Measurements from ENCODE around the gene CHEK1.
A peak's percentile ranks its signal among the peaks of the same experiment; 100 is the strongest.
"Not testable (repeated sequence)": the region's sequence is repeated elsewhere in the genome, so short reads cannot be mapped to it uniquely, and the experiment has no call there.

CHEK1 gene

DNA sequence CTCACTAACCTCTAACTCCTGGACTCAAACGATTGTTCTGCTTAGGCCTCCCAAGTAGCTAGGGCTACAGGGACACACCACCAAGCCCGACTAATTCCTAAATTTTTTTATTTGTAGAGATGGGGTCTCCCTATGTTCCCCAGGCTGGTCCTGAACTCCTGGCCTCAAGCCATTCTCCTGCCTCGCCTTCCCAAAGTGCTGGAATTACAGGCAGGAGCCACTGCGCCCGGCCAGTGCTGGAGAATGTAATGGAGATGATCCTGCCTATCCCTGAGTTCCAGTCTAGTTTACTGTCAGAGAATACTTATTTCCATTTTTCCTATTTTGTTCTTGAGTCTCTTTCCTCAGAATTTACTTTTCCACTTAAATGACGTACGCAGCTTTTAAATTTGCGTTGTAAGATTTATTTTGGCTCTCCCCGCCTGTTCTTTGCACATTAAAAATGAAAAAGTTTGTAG lies at the start of gene CHEK1:
Gene CHEK1 (plus strand): TSS at position 408 of the 458 bp plus-strand sequence. CDS start 1,606 bp downstream, outside the sequence.
- DNase-seq (ENCODE audit: extremely low read depth, insufficient read length), result no peak
- H3K36me3 ChIP-seq (ENCODE audit: control insufficient read depth, insufficient read depth, low read length), result peaks cover 3% of the 10 kb centered on the region
- no peaks in the 10 kb centered on the region for H3K27me3 ChIP-seq (replicated peaks; ENCODE audit: control insufficient read depth, insufficient read depth, low read length)
- TF ChIP-seq, protein P1, sequence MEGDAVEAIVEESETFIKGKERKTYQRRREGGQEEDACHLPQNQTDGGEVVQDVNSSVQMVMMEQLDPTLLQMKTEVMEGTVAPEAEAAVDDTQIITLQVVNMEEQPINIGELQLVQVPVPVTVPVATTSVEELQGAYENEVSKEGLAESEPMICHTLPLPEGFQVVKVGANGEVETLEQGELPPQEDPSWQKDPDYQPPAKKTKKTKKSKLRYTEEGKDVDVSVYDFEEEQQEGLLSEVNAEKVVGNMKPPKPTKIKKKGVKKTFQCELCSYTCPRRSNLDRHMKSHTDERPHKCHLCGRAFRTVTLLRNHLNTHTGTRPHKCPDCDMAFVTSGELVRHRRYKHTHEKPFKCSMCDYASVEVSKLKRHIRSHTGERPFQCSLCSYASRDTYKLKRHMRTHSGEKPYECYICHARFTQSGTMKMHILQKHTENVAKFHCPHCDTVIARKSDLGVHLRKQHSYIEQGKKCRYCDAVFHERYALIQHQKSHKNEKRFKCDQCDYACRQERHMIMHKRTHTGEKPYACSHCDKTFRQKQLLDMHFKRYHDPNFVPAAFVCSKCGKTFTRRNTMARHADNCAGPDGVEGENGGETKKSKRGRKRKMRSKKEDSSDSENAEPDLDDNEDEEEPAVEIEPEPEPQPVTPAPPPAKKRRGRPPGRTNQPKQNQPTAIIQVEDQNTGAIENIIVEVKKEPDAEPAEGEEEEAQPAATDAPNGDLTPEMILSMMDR (IDR thresholded peaks at IDR 0.05; ENCODE audit: insufficient read depth, low read length, poor library complexity, severe bottlenecking), result no peak
- peak within 1 kb of the TSS; percentile 98 for H3K4me3 ChIP-seq (replicated peaks; ENCODE audit: low read depth, low read length)

DNA sequence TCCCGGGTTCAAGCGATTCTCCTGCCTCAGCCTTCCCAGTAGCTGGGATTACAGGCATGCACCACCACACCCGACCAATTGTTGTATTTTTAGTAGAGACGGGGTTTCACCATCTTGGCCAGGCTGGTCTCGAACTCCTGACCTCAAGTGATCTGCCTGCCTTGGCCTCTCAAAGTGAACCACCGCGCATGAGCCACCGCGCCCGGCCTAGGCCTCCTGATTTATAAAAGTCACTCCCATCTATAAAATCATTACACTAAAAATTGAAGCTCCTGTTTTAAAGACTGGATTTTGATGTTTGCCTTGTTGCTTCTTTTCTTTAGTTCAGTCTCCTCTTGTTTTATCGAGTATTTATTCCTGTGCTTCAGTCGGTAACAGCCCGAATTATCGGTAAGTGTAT lies 47.8 kb upstream of the CHEK1 start:
- not testable (repeated sequence) for DNase-seq (ENCODE audit: extremely low read depth, insufficient read length); H3K4me3 ChIP-seq (replicated peaks; ENCODE audit: low read depth, low read length); H3K27me3 ChIP-seq (replicated peaks; ENCODE audit: control insufficient read depth, insufficient read depth, low read length)
- peaks cover 21% of the 10 kb centered on the region for H3K36me3 ChIP-seq (ENCODE audit: control insufficient read depth, insufficient read depth, low read length)

DNA sequence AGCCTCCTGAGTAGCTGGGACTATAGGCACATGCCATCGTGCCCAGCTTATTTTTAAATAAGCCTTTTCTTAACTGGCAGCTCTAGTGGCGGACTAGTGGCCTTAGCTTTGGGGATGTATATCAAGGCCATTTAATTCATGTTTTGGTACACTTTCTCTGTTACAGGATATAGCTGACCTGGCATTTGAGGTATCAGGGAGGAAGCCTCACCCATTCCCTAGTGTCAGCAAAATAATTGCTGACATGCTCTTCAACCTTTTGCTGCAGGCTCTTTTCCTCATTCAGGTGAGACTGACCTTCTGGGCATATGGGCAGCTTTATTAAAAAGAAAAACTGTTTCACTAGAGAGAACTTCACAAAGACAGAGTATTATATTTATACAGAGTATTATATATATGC lies 46.2 kb upstream of the CHEK1 start:
- Histone ChIP-seq H3K27me3 (replicated peaks; ENCODE audit: control insufficient read depth, insufficient read depth, low read length) (no peaks in the 10 kb centered on the region), H3K4me3 (replicated peaks; ENCODE audit: low read depth, low read length) (no peak overlapping the region), H3K36me3 (ENCODE audit: control insufficient read depth, insufficient read depth, low read length) (peaks cover 26% of the 10 kb centered on the region)
- no peak for DNase-seq (ENCODE audit: extremely low read depth, insufficient read length)
- TF ChIP-seq, protein P1 (IDR thresholded peaks at IDR 0.05; ENCODE audit: insufficient read depth, low read length, poor library complexity, severe bottlenecking), result no peak

DNA sequence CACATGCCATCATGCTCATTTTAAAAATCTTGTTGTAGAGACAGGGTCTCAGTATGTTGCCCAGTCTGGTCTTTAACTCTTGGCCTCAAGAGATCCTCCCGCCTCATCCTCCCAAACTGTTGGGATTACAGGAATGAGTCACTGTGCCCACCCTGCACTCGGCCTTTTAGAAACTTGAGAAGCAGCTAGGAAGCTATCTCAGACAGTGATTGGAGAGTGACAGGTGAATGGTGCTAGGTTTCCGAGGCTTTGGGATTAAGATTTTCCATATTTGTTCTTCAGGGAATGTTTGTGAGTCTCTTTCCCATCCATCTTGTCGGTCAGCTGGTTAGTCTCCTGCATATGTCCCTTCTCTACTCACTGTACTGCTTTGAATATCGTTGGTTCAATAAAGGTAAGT lies 45.2 kb upstream of the CHEK1 start:
- TF ChIP-seq, protein P1 (IDR thresholded peaks at IDR 0.05; ENCODE audit: insufficient read depth, low read length, poor library complexity, severe bottlenecking), result no peak
- H3K36me3 ChIP-seq (ENCODE audit: control insufficient read depth, insufficient read depth, low read length), result peaks cover 26% of the 10 kb centered on the region
- no peak for DNase-seq (ENCODE audit: extremely low read depth, insufficient read length)

DNA sequence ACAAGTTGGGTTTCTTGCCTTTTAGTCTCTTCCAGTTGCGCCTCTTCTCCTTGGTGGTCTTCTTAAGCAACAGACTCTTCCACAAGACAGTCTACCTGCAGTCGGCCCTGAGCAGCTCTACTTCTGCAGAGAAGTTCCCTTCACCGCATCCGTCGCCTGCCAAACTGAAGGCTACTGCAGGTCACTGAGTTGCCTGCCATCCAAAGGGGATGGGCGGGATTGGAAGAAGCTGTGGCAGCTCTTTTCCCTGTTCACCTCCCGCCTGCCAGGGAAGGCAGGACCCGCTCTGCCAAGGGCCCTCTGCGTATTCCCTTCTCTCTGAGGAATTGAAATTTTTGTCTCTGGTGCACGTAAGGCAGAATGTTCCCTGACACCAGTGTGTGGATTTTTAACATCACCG lies 41.5 kb upstream of the CHEK1 start:
- Histone ChIP-seq H3K27me3 (replicated peaks; ENCODE audit: control insufficient read depth, insufficient read depth, low read length) (no peaks in the 10 kb centered on the region), H3K36me3 (ENCODE audit: control insufficient read depth, insufficient read depth, low read length) (peaks cover 13% of the 10 kb centered on the region), H3K4me3 (replicated peaks; ENCODE audit: low read depth, low read length) (no peak overlapping the region)
- DNase-seq (ENCODE audit: extremely low read depth, insufficient read length), result no peak
- TF ChIP-seq, protein P1 (IDR thresholded peaks at IDR 0.05; ENCODE audit: insufficient read depth, low read length, poor library complexity, severe bottlenecking), result no peak

More for the DNA sequence above, 45.2 kb upstream of the CHEK1 start:
- Histone ChIP-seq H3K4me3 (replicated peaks; ENCODE audit: low read depth, low read length) (no peak overlapping the region), H3K27me3 (replicated peaks; ENCODE audit: control insufficient read depth, insufficient read depth, low read length) (no peaks in the 10 kb centered on the region)

DNA sequence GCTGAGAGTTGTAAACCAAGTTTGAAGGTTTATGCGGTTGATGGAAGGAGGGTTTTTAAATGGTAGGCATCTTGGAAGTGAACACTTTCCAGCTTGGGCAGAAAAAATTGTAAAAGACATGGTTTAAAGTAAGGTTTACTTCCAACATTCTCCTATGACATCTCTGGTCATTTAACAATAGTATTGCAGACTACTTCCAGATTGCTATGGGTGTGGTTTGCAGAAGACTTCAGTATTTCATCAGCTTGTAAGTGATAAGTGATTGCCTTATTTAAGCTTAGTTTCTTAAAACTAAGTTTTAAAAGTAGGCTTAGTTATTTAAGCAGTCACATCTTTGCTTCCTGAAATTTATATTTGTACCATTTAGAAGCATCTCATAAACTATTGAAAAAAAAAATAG lies 39.5 kb upstream of the CHEK1 start:
- TF ChIP-seq, protein P1 (IDR thresholded peaks at IDR 0.05; ENCODE audit: insufficient read depth, low read length, poor library complexity, severe bottlenecking), result no peak
- Histone ChIP-seq H3K36me3 (ENCODE audit: control insufficient read depth, insufficient read depth, low read length) (peaks cover 5% of the 10 kb centered on the region; the same call in 1 of the 2 replicates), H3K4me3 (replicated peaks; ENCODE audit: low read depth, low read length) (no peak overlapping the region), H3K27me3 (replicated peaks; ENCODE audit: control insufficient read depth, insufficient read depth, low read length) (no peaks in the 10 kb centered on the region)
- no peak for DNase-seq (ENCODE audit: extremely low read depth, insufficient read length)

All from GM06990 (cell line).